GM12874 (cell line): Measurements from ENCODE around the gene CALHM4.

ENCODE experiments used
- TF ChIP-seq, protein P1 (sequence below): IDR thresholded peaks from 2 replicates; pipeline ENCODE4 v1.5.1; 2011; ENCODE audit warnings: low read depth, mild to moderate bottlenecking, control low read depth, low read length, moderate library complexity; ENCODE audit not compliant: insufficient read depth

Gene CALHM4

DNA sequence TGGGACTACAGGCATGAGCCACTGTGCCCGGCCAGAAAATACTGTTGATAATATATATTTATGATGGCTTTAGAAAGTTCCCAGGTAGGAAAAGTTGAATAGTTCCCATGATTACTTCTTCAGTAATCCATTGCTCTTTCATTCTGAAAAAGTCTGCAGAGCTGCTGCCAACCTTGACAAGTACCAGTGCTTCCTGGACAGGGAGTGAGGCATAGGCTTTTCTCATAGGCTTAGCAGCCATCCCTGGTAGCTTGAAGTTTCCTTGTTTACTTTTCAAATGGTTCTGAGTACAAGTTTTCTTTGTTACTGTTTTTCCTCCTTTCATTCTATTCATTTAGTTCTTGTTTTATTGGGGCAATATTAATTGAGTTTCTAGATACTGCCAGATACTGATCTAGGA is 25.6 kb downstream of the CALHM4 start:
- TF ChIP-seq, protein P1, sequence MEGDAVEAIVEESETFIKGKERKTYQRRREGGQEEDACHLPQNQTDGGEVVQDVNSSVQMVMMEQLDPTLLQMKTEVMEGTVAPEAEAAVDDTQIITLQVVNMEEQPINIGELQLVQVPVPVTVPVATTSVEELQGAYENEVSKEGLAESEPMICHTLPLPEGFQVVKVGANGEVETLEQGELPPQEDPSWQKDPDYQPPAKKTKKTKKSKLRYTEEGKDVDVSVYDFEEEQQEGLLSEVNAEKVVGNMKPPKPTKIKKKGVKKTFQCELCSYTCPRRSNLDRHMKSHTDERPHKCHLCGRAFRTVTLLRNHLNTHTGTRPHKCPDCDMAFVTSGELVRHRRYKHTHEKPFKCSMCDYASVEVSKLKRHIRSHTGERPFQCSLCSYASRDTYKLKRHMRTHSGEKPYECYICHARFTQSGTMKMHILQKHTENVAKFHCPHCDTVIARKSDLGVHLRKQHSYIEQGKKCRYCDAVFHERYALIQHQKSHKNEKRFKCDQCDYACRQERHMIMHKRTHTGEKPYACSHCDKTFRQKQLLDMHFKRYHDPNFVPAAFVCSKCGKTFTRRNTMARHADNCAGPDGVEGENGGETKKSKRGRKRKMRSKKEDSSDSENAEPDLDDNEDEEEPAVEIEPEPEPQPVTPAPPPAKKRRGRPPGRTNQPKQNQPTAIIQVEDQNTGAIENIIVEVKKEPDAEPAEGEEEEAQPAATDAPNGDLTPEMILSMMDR: no peak

DNA sequence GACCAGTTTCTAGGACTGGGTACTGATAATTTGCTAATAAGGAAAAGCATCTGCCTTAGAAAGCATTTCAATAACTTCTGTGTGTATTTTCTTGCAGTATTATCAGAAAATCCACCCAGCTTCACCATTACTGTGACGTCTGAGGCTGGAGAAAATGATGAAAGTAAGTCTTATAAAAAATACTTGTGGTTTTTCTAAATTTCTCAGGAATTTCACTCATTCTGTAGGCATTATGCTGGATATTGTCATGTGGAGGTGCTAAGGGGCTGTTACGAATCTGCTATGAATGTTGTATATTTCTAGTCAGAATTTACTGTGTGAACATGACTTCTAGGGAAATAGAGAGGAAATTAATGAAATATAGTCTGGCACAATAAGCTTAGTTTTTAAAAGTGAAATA is 26.6 kb downstream of the CALHM4 start:
- TF ChIP-seq, protein P1: no peak

- TF ChIP-seq, protein P1: no peak
Observed at GRCh38 chr6:116586276-116586675, 32.7 kb downstream of the CALHM4 start.

DNA sequence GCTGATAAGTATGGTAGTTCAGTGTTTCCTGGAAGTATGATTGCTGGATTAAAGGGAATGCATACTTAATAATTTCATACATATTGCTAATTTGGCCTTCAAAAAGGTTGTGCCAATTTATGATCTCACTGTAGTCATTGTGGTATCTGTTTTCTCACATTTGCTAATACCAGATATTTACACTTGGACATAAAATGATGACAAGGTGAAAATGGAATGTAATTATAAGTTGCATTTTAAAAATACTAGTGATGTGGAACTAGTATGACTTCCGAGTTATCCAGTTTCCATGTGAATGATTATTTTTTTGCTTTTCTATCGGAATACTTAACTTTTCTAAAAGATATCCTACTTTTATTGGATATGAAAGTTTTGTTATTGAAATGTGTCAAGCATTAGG is 33.2 kb downstream of the CALHM4 start:
- TF ChIP-seq, protein P1: no peak

- TF ChIP-seq, protein P1: no peak
Observed at GRCh38 chr6:116595247-116595646, 41.7 kb downstream of the CALHM4 start.

GRCh38 chr6:116596815-116597214 is 43.3 kb downstream of the CALHM4 start:
- TF ChIP-seq, protein P1: no peak

DNA sequence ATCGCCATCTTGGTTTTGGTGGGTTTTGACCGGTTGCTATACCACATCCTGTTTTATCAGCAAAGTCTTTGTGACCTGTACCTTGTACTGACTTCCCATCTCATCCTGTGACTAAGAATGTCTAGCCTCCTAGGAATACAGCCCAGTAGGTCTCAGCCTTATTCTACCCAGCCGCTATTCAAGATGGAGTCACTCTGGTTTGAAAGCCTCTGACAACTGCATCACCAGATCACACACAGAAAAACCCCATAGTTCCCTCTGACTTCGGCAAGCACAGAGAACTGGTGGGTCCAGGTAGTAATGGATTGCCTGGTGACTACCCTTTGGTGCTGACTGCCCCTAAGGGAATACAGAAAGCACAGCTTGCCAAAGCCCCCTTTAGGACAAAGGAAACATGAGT is 52.4 kb downstream of the CALHM4 start:
- TF ChIP-seq, protein P1: no peak
